Activated T-helper 9 cell treated with anti-CD3 and anti-CD28 coated beads, Interleukin-2, amount 50 U/mL, for 16 hours (primary cell): ENCODE data around the gene CNTN2.

Experiments used
- DNase-seq: peaks from one replicate; pipeline ENCODE4 v3.0.0-alpha.2; 2020; ENCODE audit warnings: low read depth

The CNTN2 gene, protein sequence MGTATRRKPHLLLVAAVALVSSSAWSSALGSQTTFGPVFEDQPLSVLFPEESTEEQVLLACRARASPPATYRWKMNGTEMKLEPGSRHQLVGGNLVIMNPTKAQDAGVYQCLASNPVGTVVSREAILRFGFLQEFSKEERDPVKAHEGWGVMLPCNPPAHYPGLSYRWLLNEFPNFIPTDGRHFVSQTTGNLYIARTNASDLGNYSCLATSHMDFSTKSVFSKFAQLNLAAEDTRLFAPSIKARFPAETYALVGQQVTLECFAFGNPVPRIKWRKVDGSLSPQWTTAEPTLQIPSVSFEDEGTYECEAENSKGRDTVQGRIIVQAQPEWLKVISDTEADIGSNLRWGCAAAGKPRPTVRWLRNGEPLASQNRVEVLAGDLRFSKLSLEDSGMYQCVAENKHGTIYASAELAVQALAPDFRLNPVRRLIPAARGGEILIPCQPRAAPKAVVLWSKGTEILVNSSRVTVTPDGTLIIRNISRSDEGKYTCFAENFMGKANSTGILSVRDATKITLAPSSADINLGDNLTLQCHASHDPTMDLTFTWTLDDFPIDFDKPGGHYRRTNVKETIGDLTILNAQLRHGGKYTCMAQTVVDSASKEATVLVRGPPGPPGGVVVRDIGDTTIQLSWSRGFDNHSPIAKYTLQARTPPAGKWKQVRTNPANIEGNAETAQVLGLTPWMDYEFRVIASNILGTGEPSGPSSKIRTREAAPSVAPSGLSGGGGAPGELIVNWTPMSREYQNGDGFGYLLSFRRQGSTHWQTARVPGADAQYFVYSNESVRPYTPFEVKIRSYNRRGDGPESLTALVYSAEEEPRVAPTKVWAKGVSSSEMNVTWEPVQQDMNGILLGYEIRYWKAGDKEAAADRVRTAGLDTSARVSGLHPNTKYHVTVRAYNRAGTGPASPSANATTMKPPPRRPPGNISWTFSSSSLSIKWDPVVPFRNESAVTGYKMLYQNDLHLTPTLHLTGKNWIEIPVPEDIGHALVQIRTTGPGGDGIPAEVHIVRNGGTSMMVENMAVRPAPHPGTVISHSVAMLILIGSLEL

DNA sequence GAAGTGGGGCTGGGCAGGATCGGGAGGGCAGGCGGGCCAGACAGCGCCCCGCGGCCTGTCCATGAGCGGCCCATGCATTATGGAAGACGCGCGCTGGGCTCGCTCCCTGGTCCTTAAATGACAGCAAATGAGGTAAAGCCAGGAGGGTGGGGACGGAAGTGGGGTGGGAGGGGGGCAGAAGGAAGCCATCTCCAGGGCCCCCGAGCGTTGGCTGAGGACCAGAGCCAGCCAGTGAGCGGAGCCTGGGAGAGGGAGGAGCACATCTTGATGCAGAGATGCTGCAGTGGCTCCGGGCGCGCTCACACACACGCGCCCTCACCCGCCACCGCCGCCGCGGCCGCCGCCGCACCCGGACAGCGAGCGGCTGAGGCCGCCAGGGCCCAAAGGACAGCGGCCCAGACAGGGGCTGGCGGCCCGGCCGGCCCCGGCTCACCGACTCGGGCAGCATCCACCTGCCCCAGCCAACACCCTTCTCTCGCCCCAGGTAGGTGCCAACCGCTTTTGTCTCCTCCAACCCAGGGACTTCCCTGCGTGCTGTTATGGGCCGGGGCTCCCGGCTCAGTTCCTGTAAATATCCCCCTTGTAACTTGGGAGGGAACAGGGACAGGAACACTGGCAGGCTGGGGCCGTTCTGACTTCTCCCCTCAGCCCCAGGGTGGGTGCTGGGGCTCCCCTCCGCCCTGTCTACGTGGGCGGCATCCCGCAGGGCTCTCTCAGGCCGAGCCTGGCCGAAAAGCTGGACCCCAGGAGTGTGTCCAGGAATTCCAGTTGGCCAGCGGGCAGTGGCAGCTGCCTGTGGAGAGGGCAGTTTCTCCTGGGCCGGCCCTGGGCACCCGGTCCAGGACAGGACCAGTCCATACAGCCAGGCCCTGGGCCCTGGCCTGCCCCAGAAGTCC is at the start of gene CNTN2:
TSS of gene CNTN2 (plus strand) at position 302 of the 896 bp plus-strand sequence. CDS start 9,974 bp downstream, outside the sequence.
- DNase-seq: no peak

DNA sequence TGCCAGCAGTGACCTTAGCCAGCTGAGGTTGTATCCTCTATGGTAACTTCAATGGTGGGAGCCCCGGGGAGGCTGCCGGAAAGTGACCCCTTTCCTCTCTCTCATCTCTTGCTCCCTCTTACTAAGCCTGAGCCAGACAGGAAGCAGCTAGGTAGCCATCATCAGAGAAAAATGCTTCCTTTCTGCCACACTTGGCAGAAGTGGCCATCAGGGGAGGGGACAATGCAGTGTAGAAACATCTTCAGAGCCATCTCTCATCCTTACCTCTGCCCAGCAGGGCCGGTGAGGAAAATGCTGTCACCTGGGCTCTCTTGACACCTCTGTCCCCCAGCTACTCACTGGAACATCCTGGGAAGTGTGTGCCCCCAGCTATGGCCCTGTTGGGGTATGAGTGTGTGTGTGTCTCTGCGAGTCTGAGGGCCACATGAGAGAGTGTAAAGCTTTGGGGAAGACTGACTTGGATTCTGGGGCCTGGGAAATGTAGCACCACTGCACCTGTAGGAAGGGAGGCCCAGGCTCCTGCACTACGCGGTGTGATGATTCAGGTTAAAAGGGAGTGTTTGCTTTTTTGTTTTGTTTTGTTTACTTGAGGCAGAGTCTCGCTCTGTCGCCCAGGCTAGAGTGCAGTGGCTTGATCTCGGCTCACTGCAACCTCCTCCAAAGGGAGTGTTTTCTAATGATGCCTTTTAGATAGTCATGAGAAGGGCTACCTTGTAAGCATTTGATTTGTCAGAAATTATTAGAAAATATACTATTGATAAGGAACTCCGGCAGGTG is 48.7 kb upstream of the CNTN2 start:
- DNase-seq: no peak

DNA sequence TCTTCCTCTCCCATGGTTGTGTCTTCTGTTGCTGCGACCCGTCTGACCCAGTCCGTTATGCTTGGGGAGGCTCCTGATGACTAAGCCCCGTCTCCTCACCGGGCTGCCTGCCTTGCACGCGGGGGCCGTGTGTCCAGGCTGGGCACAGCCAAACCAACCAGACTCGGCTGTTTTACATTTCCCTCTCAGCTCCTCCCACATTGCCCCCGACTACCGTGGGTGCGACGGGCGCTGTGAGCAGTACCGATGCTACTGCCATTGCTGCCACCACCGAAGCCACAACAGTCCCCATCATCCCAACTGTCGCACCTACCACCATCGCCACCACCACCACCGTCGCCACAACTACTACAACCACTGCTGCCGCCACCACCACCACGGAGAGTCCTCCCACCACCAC is 46.0 kb upstream of the CNTN2 start:
- no peak for DNase-seq

DNA sequence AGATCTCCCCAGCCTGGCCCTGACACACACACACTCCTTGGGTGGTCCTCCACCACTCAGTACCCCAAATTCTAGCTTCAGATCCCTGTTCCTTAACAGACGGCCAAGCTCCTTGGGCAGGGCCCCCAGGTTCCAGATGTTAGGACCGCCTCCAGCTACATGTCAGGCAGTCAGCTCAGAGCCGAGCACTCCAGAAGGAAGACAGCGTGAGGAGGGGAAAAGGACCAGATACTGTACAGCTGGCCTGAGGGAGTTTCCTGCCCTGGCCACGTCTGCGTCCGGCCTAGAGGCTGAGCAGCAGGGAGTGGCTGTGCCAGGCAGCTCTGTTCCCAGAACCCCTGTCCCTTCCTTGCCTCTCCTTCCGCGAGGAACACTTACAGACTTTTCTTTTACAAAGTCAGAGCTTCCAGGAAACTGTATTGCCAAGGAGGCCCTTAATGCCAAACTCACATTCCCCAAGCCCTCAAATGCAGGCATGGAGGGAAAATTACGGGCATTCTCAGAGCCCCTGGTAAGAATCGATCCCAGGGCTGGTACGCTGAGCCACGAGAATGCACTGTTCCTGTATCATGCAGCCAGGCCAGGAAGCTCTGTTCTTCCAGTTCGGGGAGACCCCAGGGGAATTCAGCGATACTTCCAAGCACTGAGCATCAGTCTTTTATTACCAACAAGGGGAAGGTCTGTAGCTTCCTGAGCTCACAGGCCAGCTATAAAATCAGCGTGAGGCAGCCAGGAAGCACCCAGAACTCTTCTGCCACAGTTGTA is 45.2 kb upstream of the CNTN2 start:
- no peak for DNase-seq

DNA sequence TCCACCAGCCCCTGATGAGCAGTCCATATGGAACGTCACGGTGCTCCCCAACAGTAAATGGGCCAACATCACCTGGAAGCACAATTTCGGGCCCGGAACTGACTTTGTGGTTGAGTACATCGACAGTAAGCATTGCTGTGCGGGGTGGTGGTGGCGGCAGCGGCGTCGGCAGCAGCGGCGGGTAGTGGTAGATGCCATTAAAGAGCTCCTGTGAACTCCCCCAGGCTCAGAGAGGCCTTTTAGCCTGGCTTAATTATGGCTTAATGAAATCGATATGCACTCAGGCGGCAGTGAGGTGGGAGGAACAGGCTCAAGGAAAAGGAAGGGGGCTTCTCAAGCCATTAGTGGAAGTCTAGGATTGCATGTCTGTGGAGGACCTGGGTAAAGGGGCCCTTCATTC is 41.9 kb upstream of the CNTN2 start:
- DNase-seq: no peak

DNA sequence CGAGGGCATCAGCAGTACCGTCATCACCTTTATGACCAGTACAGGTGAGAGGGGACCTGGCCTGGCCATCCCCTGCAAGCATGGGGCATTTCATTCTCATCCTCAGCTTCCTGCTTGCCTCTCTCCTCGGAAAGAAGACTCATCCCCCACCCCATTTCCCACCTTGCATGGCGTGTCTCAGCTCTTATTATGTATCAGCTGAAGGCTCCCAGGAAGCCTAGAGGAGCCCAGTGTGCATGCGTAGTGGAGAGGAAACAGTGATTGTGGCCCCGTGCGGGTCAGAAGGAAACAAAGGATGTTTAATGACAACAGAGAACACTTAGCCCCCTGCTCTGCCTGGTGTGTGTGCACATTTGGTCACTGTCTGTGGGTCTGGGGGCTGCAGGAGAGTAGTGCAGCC is 40.3 kb upstream of the CNTN2 start:
- no peak for DNase-seq

DNA sequence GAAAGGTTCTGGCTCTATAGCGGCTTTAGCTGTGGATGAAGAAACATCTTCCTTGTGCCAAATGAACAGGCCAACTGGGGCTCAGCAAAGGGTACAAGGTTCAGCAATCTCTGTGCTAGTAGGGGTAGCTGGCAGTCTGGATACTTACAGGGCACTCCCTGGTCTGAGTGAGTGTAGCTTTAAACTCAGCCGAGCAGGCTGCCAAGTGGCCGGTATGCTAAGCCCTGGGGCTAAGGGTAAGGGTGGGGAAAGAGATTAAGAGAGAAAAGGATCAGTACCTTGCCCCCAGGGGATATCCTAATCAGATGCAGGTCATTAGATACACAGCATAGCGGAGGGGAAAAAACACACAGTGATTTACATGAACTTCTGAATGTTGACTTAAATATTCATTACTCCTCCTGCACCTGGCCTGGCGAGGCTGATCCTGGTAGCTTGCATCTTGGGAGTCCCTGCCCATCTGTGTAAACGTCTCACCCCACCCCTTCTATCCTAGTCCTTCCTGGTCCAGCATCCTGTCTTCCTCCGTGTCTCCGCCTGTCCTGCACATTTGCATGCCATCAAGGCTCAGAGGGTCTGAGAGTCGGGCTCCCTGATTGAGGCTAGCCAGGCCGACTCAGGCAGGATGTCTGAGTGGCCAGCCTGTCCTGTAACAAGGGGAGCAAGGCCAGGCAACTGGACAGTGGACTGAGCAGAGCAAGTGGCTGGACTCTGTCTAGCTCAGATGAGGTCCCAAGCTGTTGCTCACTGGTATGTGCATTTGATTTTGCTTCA is 39.5 kb upstream of the CNTN2 start:
- no peak for DNase-seq

DNA sequence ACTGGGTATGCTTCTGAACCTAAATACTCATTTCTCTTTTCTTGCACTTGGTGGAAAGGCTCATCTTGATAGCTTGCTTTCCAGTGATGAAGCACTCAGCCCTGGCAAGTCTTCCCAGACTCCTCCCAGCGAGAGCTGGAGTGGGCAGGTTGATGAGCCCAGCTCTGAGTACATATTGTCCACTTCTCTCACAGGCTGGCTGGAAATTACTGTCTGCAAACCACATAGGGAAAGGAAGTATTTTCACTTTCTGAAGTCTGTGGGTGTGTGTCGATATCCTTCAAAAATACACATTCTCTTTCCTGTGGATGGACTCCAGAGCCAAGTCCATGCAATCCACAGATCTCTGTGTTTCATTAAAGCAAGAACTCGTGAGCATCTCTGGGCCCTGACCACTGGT is 38.7 kb upstream of the CNTN2 start:
- no peak for DNase-seq

DNA sequence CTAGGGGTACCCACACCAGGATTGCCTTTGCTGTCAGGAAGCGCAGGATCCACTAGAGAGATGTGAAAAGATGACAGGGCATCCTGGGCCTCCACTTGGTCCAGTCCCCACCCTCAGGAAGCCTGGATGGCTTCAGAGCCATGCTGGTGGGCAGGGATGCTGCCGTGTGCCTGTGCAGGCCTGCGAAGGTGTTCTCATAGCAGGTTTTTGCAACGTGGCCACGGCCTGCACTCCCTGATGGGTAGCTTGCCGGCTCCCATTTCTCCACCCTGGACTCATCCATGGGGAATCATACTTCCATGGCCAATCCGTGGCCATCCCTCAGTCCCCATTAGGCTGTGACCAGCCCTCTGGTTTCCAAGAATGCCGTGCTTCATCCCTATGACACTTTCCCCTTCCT is 34.1 kb upstream of the CNTN2 start:
- no peak for DNase-seq

DNA sequence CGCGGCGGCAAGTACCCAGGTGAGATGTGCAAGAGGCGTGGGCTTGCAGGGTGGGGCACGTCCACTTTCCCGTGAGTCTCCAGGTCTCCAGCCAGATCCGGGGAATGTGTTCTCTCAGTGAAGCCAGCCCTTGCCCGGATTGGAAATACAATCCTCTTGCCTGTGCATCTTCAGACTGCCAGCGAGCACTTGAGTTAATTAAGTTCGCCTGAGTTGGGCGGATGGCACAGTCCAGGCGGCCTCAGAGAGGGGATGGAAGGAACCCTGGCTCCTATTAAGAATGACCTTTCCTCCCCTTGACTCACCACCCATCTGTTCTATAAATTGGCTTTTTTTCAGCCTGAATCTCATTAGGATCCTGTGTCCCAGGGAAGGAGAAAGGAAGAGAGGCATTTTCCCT is 33.3 kb upstream of the CNTN2 start:
- no peak for DNase-seq

DNA sequence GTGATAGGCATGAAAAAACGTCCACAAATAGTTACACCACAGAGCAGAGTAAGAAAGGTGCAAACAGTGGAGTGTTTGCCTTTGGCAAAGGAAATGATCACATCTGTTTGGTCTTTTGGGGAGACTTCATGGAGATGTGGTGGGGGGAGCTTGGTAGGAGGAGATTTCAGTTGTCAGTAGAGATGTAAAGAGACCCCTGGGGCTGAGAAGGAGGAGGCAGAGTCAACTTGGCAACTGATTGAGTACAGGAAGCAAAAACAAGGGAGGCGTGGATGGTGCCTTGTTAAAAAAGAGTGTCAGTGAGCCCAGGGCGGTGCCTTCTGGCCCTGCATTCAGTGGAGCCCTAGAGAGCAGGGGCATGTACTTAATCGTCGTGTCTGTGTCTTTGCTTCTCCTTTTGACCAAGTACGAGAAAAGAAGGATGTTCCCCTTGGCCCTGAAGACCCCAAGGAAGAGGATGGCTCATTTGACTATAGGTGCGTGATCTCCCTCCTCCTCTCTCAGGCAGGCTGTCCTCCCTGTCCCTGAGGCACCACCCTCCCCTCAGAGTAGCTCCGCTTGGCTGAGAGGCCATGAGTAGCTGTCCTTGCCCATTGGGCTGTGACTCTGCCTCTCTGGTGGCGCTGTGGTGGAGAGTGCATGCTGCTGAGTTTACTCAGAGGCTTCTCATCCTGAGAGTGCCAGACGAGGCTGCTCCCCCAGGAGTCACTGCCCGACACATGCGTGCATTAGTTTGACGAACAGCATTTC is 30.4 kb upstream of the CNTN2 start:
- no peak for DNase-seq

DNA sequence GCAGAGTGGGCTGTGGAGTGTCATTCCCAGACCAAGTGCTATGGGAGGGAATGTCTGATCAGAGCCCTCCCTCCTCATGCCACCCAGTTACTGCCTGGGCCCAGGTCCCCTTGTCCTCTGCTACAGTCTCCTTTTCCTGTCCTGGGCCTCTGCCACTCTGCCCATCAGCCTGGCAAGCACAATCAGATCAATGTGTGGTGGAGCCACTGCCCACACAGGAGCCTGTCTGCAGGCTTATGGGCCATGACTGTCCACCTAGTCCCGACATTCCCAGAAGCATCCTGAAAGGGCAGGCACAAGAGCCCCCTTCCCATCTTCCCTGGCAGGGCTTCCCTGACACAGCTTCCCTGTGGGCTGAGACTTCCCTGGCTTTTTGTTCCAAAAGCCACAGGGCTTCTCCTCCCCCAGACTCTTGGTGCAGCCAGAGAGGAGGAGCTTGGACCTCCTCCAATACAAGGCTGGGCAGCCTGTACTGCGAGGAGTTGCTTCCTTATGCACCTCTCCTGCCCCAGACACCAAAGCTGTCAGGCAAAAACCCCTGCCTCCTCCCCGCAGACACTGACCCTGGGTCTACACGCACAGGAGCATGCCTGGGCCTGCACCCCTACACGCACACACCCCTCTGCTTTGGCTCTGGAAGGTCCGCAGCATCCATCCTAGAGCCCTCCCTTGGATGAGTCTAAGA is 29.2 kb upstream of the CNTN2 start:
- DNase-seq: no peak

DNA sequence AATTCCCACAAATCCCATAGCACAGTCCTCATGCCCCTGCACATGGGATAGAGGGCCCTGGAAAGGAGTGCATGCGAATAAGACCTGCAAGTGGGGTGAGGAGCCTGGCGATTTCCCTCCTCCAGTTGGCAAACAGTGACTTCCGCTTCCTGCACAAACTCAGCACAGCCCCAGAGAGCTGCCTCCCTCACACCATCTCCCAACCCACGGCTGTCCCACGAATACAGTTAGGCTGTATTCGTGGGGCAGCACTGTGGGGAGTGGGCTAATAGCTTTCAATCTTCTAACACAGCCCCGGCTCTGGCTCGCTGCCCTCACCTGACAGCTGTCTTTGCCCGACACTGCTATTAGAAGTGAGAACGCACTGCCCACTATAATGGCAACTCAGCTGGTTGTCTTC is 28.2 kb upstream of the CNTN2 start:
- no peak for DNase-seq

DNA sequence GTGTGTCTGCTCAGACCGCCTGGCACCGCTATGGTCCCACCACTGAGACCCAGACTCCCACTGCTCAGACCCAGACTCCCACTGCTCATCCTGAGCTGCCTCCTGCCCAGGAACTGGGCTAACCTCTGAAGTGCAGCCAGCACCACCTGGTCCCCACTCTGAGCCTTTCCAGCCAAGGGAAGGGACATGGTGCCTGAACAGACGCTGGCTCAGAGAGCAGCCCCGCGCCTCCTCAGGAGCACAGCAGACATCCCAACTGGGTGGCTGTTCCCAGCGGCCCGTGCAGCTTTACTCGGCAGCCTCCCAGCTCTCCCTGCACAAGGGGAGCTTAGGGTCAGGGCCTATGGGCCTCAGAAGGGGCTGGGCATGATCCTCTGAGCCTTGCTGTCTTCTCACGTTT is 27.8 kb upstream of the CNTN2 start:
- no peak for DNase-seq

DNA sequence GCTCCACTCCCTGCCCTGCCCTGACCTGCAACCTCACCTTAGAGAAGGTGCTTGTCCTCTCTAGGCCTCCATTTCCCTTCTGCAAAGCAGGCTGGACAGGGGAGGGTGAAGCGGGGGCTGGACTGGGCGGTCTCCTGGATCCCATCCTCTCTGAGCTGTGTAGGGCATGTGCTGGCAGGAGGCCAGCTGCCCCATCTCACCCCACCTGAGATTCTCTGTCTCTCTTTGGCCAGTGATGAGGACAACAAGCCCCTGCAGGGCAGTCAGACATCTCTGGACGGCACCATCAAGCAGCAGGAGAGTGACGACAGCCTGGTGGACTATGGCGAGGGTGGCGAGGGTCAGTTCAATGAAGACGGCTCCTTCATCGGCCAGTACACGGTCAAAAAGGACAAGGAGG is 26.9 kb upstream of the CNTN2 start:
- no peak for DNase-seq

DNA sequence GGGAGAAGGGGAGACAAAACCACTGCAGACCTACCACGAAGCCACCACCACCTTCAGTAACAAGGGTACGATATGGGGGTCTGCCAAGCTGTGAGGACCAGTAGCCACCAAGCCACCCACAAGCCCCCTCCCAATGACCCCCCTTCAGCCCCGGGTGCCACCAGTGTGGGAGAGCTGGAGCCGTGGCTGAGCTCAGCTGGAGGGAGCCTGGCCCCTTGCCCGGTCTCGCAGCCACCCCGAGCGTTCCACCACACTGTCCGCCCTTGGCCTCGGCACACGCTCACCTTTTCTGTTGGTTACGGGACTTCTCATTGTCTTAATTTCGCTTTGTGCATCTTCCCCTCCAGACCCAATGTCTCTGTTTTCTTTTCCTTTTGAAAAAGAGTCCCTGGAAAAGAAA is 26.4 kb upstream of the CNTN2 start:
- DNase-seq: no peak

DNA sequence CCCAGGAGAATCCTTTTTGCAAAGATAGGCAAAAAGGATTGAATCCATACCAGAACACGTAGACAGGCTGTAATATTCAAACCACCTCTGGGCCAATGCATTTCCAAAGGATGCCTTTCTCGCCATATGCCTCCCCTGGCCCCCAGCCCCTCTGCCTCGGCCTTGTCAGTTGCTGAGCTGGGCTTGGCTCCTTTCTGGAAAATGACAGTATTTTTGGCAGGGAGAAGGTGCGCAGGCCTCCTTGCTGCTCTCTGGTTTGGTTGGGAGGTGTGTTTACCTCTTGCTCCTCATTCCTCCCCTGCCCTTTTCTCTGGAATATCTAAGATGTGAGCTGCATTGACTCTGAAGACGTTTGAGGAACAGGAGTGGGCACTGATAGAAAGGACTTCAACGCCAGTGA is 26.0 kb upstream of the CNTN2 start:
- DNase-seq: no peak

DNA sequence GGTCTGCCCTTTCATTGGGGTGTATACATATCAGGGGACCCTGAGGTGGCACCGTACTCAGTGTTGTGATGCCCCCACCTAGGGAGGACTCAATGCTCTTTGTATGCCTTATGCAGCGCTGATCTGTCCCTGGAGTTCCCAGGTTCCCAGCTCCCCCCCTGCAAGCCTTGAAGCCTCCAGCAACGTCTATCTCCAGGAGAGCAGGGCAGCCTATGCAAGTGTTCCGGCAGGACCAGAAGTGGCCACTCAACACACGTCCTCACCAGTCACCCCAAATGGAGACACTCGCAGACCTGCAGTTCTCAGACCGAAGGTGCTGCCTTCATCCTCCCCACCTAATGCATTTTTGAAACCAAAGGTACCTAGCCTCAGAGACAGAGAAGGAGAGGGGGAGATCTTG is 25.2 kb upstream of the CNTN2 start:
- DNase-seq: no peak
